H1 (cell line): ENCODE measurements around the gene FRMD4A. TPM values are rescaled to one million over a fixed set of nuclear protein-coding genes. Genes with fewer than 3 reads are reported as not detected.

ENCODE experiments used
- CTCF ChIA-PET: fragments of 300-600 bp; sonication (Branson Sonifier 250); formaldehyde crosslinking; loops from one replicate; lab custom pipeline; 2021; ENCODE audit not compliant: partially characterized antibody; lab: Charles Lee
- POLR2A ChIA-PET: fragments of 300-600 bp; sonication (Branson Sonifier 250); formaldehyde crosslinking; loops from one replicate; lab custom pipeline; 2021; ENCODE audit warnings: inconsistent platforms; ENCODE audit not compliant: partially characterized antibody; lab: Charles Lee
- DNase-seq, 2 experiments: peaks; one replicate each; pipeline versions ENCODE4 v3.0.0 to v3.0.0-alpha.2; 2010 to 2022; ENCODE audit warnings: low spot score in 2 of 2, low read depth in 1 of 2, mixed read lengths in 1 of 2
- FAIRE-seq: peaks from 2 replicates; lab custom pipeline; 2011; peaks lifted over from hg19 to GRCh38; lab: Jason Lieb, UNC
- H2AFZ ChIP-seq: 2 replicates; pipeline ENCODE4 v1.8.1; 2012; ENCODE audit warnings: low read length, inconsistent platforms
- H2AK5ac ChIP-seq: 2 replicates; pipeline ENCODE4 v1.6.1; 2013; ENCODE audit warnings: low read depth, low read length
- H2BK120ac ChIP-seq: replicated peaks from 2 replicates; pipeline ENCODE3; 2013; ENCODE audit warnings: low read depth, low read length, inconsistent platforms
- H2BK12ac ChIP-seq: 2 replicates; pipeline ENCODE4 v1.6.1; 2013; ENCODE audit warnings: low read depth, low read length
- H2BK15ac ChIP-seq: 2 replicates; pipeline ENCODE4 v1.6.1; 2013; ENCODE audit warnings: low read length
- H2BK20ac ChIP-seq: 2 replicates; pipeline ENCODE4 v1.6.1; 2013; ENCODE audit warnings: low read length
- H2BK5ac ChIP-seq: 2 replicates; pipeline ENCODE4 v1.6.1; 2013; ENCODE audit warnings: low read depth, low read length
- H3K14ac ChIP-seq: 2 replicates; pipeline ENCODE4 v1.6.1; 2013; ENCODE audit warnings: inconsistent platforms; ENCODE audit not compliant: insufficient read length
- H3K18ac ChIP-seq: 2 replicates; pipeline ENCODE4 v1.6.1; 2013; ENCODE audit warnings: low read length; ENCODE audit errors: extremely low read depth
- H3K23ac ChIP-seq: 2 replicates; pipeline ENCODE4 v1.6.1; 2013; ENCODE audit warnings: inconsistent platforms; ENCODE audit not compliant: insufficient read length
- H3K23me2 ChIP-seq: 2 replicates; pipeline ENCODE4 v1.6.1; 2013; ENCODE audit warnings: low read depth, low read length
- H3K27ac ChIP-seq: 2 replicates; pipeline ENCODE4 v1.6.1; 2011; ENCODE audit warnings: low read depth, low read length, inconsistent platforms
- H3K27me3 ChIP-seq, 4 experiments: replicated peaks in 1 of 4; 1 replicate in 1 of 4; 2 replicates in 3 of 4; pipeline versions ENCODE4 v1.6.1 to v1.8.1; 2011 to 2013; ENCODE audit warnings: low read length in 3 of 4, mild to moderate bottlenecking in 3 of 4, inconsistent platforms in 2 of 4, mixed read lengths in 2 of 4, moderate library complexity in 1 of 4; ENCODE audit not compliant: control insufficient read depth in 3 of 4, insufficient read depth in 3 of 4; ENCODE audit errors: extremely low read depth in 1 of 4
- H3K36me3 ChIP-seq, 4 experiments: 2 replicates each; pipeline versions ENCODE4 v1.6.1 to v1.8.1; 2011 to 2013; ENCODE audit warnings: mild to moderate bottlenecking in 4 of 4, low read length in 3 of 4, moderate library complexity in 2 of 4, control low read depth in 1 of 4, inconsistent platforms in 1 of 4; ENCODE audit not compliant: insufficient read depth in 4 of 4, control insufficient read depth in 2 of 4
- H3K4ac ChIP-seq: replicated peaks from 2 replicates; pipeline ENCODE3; 2013; ENCODE audit warnings: low read length, low read depth, mixed read lengths, inconsistent platforms; ENCODE audit not compliant: insufficient read length
- H3K4me1 ChIP-seq, 4 experiments: replicated peaks in 1 of 4; 1 replicate in 1 of 4; 2 replicates in 3 of 4; pipeline versions ENCODE4 v1.6.1 to v1.8.1; 2011 to 2013; ENCODE audit warnings: low read length in 3 of 4, inconsistent platforms in 2 of 4, mixed read lengths in 1 of 4; ENCODE audit not compliant: insufficient read depth in 4 of 4, control insufficient read depth in 3 of 4
- H3K4me2 ChIP-seq, 2 experiments: 2 replicates each; pipeline versions ENCODE4 v1.6.1 to v1.8.1; 2011 to 2013; ENCODE audit warnings: low read depth in 2 of 2, low read length in 2 of 2, control low read depth in 1 of 2, inconsistent platforms in 1 of 2, mild to moderate bottlenecking in 1 of 2; ENCODE audit not compliant: insufficient read depth in 1 of 2
- H3K4me3 ChIP-seq, 4 experiments: fragments of 200-600, 300-600 bp in 1 of 4; sonication (generic), shearing (Covaris generic), sonication (Bioruptor Twin) in 1 of 4; 2 replicates each; pipeline versions ENCODE4 v1.5.1 to v1.8.1; 2011 to 2016; ENCODE audit warnings: low read length in 4 of 4, low read depth in 3 of 4, control low read depth in 2 of 4, inconsistent platforms in 2 of 4, mild to moderate bottlenecking in 2 of 4, mixed read lengths in 1 of 4, moderate library complexity in 1 of 4; ENCODE audit not compliant: insufficient read depth in 2 of 4; ENCODE audit errors: extremely low read depth in 1 of 4
- H3K56ac ChIP-seq: replicated peaks from 2 replicates; pipeline ENCODE3; 2013; ENCODE audit warnings: low read depth, mild to moderate bottlenecking, mixed read lengths, low read length, inconsistent platforms; ENCODE audit not compliant: insufficient read length
- H3K79me1 ChIP-seq: 2 replicates; pipeline ENCODE4 v1.6.1; 2013; ENCODE audit warnings: low read depth, low read length, control low read depth
- H3K79me2 ChIP-seq, 2 experiments: 2 replicates each; pipeline versions ENCODE4 v1.6.1 to v1.8.1; 2012 to 2013; ENCODE audit warnings: low read length in 2 of 2, mild to moderate bottlenecking in 2 of 2, inconsistent platforms in 1 of 2; ENCODE audit not compliant: insufficient read depth in 2 of 2, control insufficient read depth in 1 of 2
- H3K9ac ChIP-seq, 4 experiments: replicated peaks in 1 of 4; 1 replicate in 1 of 4; 2 replicates in 3 of 4; pipeline versions ENCODE4 v1.6.1 to v1.8.1; 2011 to 2013; ENCODE audit warnings: low read depth in 3 of 4, low read length in 3 of 4, control low read depth in 2 of 4, mild to moderate bottlenecking in 2 of 4, moderate library complexity in 2 of 4, inconsistent platforms in 1 of 4; ENCODE audit errors: extremely low read depth in 1 of 4
- H3K9me3 ChIP-seq, 2 experiments: 2 replicates each; pipeline versions ENCODE4 v1.6.1 to v1.8.1; 2012 to 2013; ENCODE audit warnings: mild to moderate bottlenecking in 2 of 2, moderate library complexity in 2 of 2, control low read depth in 1 of 2, inconsistent platforms in 1 of 2, low read depth in 1 of 2, low read length in 1 of 2, mixed read lengths in 1 of 2; ENCODE audit not compliant: insufficient read depth in 2 of 2
- H4K20me1 ChIP-seq, 2 experiments: replicated peaks in 1 of 2; 2 replicates each; pipeline versions ENCODE3 to v1.8.1; 2011 to 2013; ENCODE audit warnings: inconsistent platforms in 2 of 2, low read length in 2 of 2, mild to moderate bottlenecking in 1 of 2; ENCODE audit not compliant: insufficient read depth in 2 of 2, control insufficient read depth in 1 of 2
- H4K5ac ChIP-seq: 2 replicates; pipeline ENCODE4 v1.6.1; 2013; ENCODE audit warnings: low read length, low read depth, mixed read lengths, inconsistent platforms; ENCODE audit not compliant: insufficient read length
- H4K8ac ChIP-seq: 2 replicates; pipeline ENCODE4 v1.8.0; 2013; ENCODE audit warnings: mild to moderate bottlenecking, moderate library complexity, low read length, inconsistent platforms; ENCODE audit not compliant: insufficient read depth; ENCODE audit errors: extremely low read depth
- H4K91ac ChIP-seq: replicated peaks from 2 replicates; pipeline ENCODE3; 2013; ENCODE audit warnings: low read length, mixed read lengths, inconsistent platforms; ENCODE audit not compliant: insufficient read length
- BACH1 ChIP-seq: IDR thresholded peaks from 2 replicates; pipeline ENCODE4 v1.6.1; 2012; ENCODE audit warnings: low read length, improper control_type of control experiment
- CTBP2 ChIP-seq: IDR thresholded peaks from 2 replicates; pipeline ENCODE4 v1.7.0; 2011; ENCODE audit warnings: borderline replicate concordance, mild to moderate bottlenecking, moderate library complexity, mixed read lengths, low read length; ENCODE audit not compliant: insufficient read depth, insufficient read length
- FOSL1 ChIP-seq: IDR thresholded peaks from 2 replicates; pipeline ENCODE4 v1.6.1; 2011; ENCODE audit warnings: mild to moderate bottlenecking, low read depth, low read length, moderate library complexity; ENCODE audit not compliant: insufficient read depth
- KDM4A ChIP-seq: IDR thresholded peaks from one replicate; pipeline ENCODE4 v1.7.1; 2012; ENCODE audit warnings: low read depth, mild to moderate bottlenecking, moderate library complexity, low read length, inconsistent platforms; ENCODE audit not compliant: severe bottlenecking
- NANOG ChIP-seq: IDR thresholded peaks from 2 replicates; pipeline ENCODE4 v1.6.1; 2011; ENCODE audit warnings: low read length, low read depth, mild to moderate bottlenecking, inconsistent platforms; ENCODE audit not compliant: insufficient read depth, poor library complexity, severe bottlenecking
- POU5F1 ChIP-seq: IDR thresholded peaks from 2 replicates; pipeline ENCODE4 v1.6.1; 2011; ENCODE audit warnings: low read depth, mild to moderate bottlenecking, low read length, moderate library complexity
- RAD21 ChIP-seq, 2 experiments: IDR thresholded peaks in 1 of 2; conservative IDR thresholded peaks in 1 of 2; 2 replicates each; pipeline ENCODE4 v1.6.1; 2011; ENCODE audit warnings: low read depth in 2 of 2, low read length in 2 of 2, improper control_type of control experiment in 1 of 2, inconsistent platforms in 1 of 2, mild to moderate bottlenecking in 1 of 2, moderate library complexity in 1 of 2
- RNF2 ChIP-seq: fragments of 200-900, 300-1000 bp; sonication (generic); IDR thresholded peaks from 2 replicates; pipeline ENCODE4 v1.7.1; 2016; ENCODE audit warnings: borderline replicate concordance, low read depth, mild to moderate bottlenecking, antibody characterized with exemption, low read length; ENCODE audit not compliant: poor library complexity, severe bottlenecking; ENCODE audit errors: missing control alignments
- RXRA ChIP-seq: IDR thresholded peaks from 2 replicates; pipeline ENCODE4 v1.6.1; 2011; ENCODE audit warnings: low read depth, mild to moderate bottlenecking, low read length, moderate library complexity; ENCODE audit not compliant: insufficient read depth
- SAP30 ChIP-seq: fragments of 300-600 bp; sonication (generic); IDR thresholded peaks from 2 replicates; pipeline ENCODE4 v1.7.1; 2012; ENCODE audit warnings: low read length, moderate library complexity, mild to moderate bottlenecking, inconsistent platforms; ENCODE audit not compliant: insufficient read depth, insufficient replicate concordance
- SIRT6 ChIP-seq: IDR thresholded peaks from one replicate; pipeline ENCODE4 v1.7.1; 2012; ENCODE audit warnings: low read length, inconsistent platforms
- SP2 ChIP-seq: IDR thresholded peaks from 2 replicates; pipeline ENCODE4 v1.6.1; 2012; ENCODE audit warnings: mild to moderate bottlenecking, low read length, inconsistent platforms
- WGBS, 2 experiments: shearing (Covaris generic) in 1 of 2; methylation state at CpG; one replicate each; pipeline versions ENCODE4 v1.1.6 to v1.1.7; 2013 to 2015; ENCODE audit warnings: low lambda C conversion rate in 2 of 2, mixed read lengths in 2 of 2, inconsistent platforms in 1 of 2, low coverage in 1 of 2, missing lambda C conversion rate in 1 of 2; ENCODE audit not compliant: insufficient replicate concordance in 2 of 2, insufficient coverage in 1 of 2, insufficient read length in 1 of 2; ENCODE audit errors: extremely low coverage in 1 of 2, missing lambda C conversion rate in 1 of 2; 5-methylcytosine and 5-hydroxymethylcytosine counted together
- polyA plus RNA-seq, 7 experiments: library from polyadenylated mRNA; depleted of rRNA in 3 of 7; stranded (reverse) in 5 of 7; unstranded in 2 of 7; fragments of >200 nt in 5 of 7; fragments of 200-250 nt in 2 of 7; gene quantifications; 1 replicate in 5 of 7; 2 replicates in 1 of 7; 4 replicates in 1 of 7; pipeline versions ENCODE4 v1.2.1 to v1.2.3, GENCODE V29; 2011 to 2013; ENCODE audit warnings: missing spikeins in 2 of 7, mixed read lengths in 2 of 7
- total RNA-seq: library from RNA; stranded (reverse); fragmentation: NEBNext Ultra II Directional; extraction: Animal tissue kit (Norgen Biotek cat#: 25700); gene quantifications from 2 replicates; pipeline ENCODE4 v1.2.1, GENCODE V29; 2021

FRMD4A gene
- total and polyA plus RNA-seq, 2 of the 8 experiments (the other 6 are each of a cell fraction or from before 2014, with no cell fraction given): 38.6 to 39.6 TPM

GRCh38 chr10:14235566-14236195 is 95.0 kb downstream of the FRMD4A start:
- no peak overlapping the region for H3K14ac ChIP-seq
- no peak overlapping the region for H3K23ac ChIP-seq
- FAIRE-seq (no peak), DNase-seq (no peak)
- H3K27me3 ChIP-seq: no peaks in the 10 kb centered on the region
- peaks cover 0 to 8% (median 3%) of the 10 kb centered on the region in 4 experiments; a peak in 2 of 7 replicates for H3K4me1 ChIP-seq
- H3K4me3 ChIP-seq: no peak overlapping the region
- no peak overlapping the region for H2BK120ac ChIP-seq
- H3K9ac ChIP-seq: no peak overlapping the region
- H3K36me3 ChIP-seq: no peaks in the 10 kb centered on the region
- H3K56ac ChIP-seq: no peak overlapping the region
- no peak overlapping the region for H3K4ac ChIP-seq
- H2AFZ ChIP-seq: no peak overlapping the region
- no peaks in the 10 kb centered on the region for H3K23me2 ChIP-seq
- H2BK12ac ChIP-seq: no peak overlapping the region
- H3K18ac ChIP-seq: no peak overlapping the region
- CTCF ChIA-PET: interaction anchor here (1.2 to 4.2 kb wide), 2 partner anchors 35 to 88 kb away, joined by 4 to 14 read pairs; no protein-coding TSS in a partner anchor
- H4K8ac ChIP-seq: no peak overlapping the region
- no peaks in the 10 kb centered on the region for H3K79me2 ChIP-seq
- H2BK5ac ChIP-seq: no peak overlapping the region
- no peak overlapping the region for H3K4me2 ChIP-seq
- POLR2A ChIA-PET: no interaction called here
- H4K91ac ChIP-seq: no peak overlapping the region
- no peak overlapping the region for H3K27ac ChIP-seq
- no peaks in the 10 kb centered on the region; a peak in 1 of 4 replicates for H3K9me3 ChIP-seq
- WGBS, 2 experiments: 82% methylated on average over 11 of the region's 11 CpGs; no CpG with 5 or more reads in 1 of the 2 experiments
- H4K20me1 ChIP-seq: no peaks in the 10 kb centered on the region
- no peaks in the 10 kb centered on the region for H3K79me1 ChIP-seq
- no peak overlapping the region for H2BK15ac ChIP-seq
- no peak overlapping the region for H2AK5ac ChIP-seq
- H2BK20ac ChIP-seq: no peak overlapping the region
- no peak overlapping the region for H4K5ac ChIP-seq
- TF ChIP-seq RXRA (no peak), POU5F1 (no peak), RNF2 (no peak), FOSL1 (no peak), SAP30 (no peak), SP2 (no peak), RAD21 (IDR thresholded peaks at IDR 0.05 in 1 of 2, conservative IDR thresholded peaks at IDR 0.05 in 1 of 2; ENCODE audit: low read depth in 2 of 2, low read length in 2 of 2) (no peak), CTBP2 (no peak), BACH1 (no peak), NANOG (no peak), SIRT6 (no peak), KDM4A (no peak)
